Cardiac fibroblast (primary cell): Measurements from ENCODE around the gene DAZL.
A peak's percentile ranks its signal among the peaks of the same experiment; 100 is the strongest.

Experiments
- DNase-seq, 2 donors: peaks; one replicate each; pipeline versions ENCODE4 v3.0.0 to v3.0.0-alpha.2; 2010; ENCODE audit warnings: low read depth in 2 of 2
- H3K4me3 ChIP-seq, 2 donors: replicated peaks in 1 of 2; 1 replicate in 1 of 2; 2 replicates in 1 of 2; pipeline ENCODE4 v1.5.1; 2011; ENCODE audit warnings: low read depth in 2 of 2, low read length in 2 of 2, mild to moderate bottlenecking in 2 of 2, moderate library complexity in 1 of 2
- TF ChIP-seq, protein P1 (sequence below): IDR thresholded peaks from one replicate; pipeline ENCODE4 v1.5.1; 2011; ENCODE audit warnings: low read depth, mild to moderate bottlenecking, low read length, inconsistent platforms

The DAZL gene

GRCh38 chr3:16584880-16585279 lies 20.3 kb downstream of the DAZL start:
- DNase-seq: no peak
- no peak overlapping the region for H3K4me3 ChIP-seq
- TF ChIP-seq, protein P1, sequence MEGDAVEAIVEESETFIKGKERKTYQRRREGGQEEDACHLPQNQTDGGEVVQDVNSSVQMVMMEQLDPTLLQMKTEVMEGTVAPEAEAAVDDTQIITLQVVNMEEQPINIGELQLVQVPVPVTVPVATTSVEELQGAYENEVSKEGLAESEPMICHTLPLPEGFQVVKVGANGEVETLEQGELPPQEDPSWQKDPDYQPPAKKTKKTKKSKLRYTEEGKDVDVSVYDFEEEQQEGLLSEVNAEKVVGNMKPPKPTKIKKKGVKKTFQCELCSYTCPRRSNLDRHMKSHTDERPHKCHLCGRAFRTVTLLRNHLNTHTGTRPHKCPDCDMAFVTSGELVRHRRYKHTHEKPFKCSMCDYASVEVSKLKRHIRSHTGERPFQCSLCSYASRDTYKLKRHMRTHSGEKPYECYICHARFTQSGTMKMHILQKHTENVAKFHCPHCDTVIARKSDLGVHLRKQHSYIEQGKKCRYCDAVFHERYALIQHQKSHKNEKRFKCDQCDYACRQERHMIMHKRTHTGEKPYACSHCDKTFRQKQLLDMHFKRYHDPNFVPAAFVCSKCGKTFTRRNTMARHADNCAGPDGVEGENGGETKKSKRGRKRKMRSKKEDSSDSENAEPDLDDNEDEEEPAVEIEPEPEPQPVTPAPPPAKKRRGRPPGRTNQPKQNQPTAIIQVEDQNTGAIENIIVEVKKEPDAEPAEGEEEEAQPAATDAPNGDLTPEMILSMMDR: no peak

- DNase-seq: peak in 1 of 2 donors; percentile 28
- no peak overlapping the region for H3K4me3 ChIP-seq
- TF ChIP-seq, protein P1: no peak
Measured at GRCh38 chr3:16583551-16583950, 21.7 kb downstream of the DAZL start.

GRCh38 chr3:16570113-16570512 lies 35.1 kb downstream of the DAZL start:
- TF ChIP-seq, protein P1: no peak
- H3K4me3 ChIP-seq: no peak overlapping the region

GRCh38 chr3:16568532-16568931 lies 36.7 kb downstream of the DAZL start:
- TF ChIP-seq, protein P1: no peak
- H3K4me3 ChIP-seq: no peak overlapping the region
- no peak for DNase-seq

More at GRCh38 chr3:16570113-16570512, 35.1 kb downstream of the DAZL start:
- DNase-seq: no peak

DNA sequence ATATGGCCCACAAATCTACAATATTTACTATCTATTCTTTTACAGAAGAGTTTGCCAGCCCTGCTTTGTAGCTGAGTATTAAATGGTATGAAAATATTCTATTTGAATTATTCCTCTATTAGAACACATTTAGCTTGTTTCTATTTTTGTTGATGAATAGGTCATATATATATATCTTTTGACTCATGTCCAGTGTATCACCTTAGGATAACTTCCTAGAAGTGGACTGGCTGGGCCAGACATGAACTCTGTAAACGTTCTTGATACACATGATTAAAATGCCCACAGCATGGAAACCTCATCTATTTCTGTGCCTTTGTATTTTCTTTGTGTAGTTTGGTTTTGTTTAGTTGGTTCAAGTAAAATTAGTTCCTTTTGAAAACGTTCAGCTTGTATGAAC lies 37.1 kb downstream of the DAZL start:
- TF ChIP-seq, protein P1: no peak

GRCh38 chr3:16559653-16560365 lies 45.4 kb downstream of the DAZL start:
- no peak overlapping the region for H3K4me3 ChIP-seq
- TF ChIP-seq, protein P1: no peak
- no peak for DNase-seq

More for the DNA sequence above, 37.1 kb downstream of the DAZL start:
- no peak overlapping the region for H3K4me3 ChIP-seq
- no peak for DNase-seq

GRCh38 chr3:16554126-16554525 lies 51.1 kb downstream of the DAZL start:
- no peak for DNase-seq
- no peak overlapping the region for H3K4me3 ChIP-seq
- TF ChIP-seq, protein P1: no peak
